ENCODE results near the gene CCDC88B. TPM values are rescaled to one million over a fixed set of nuclear protein-coding genes. Genes with fewer than 3 reads are reported as not detected.
"Not testable (repeated sequence)": the region's sequence is repeated elsewhere in the genome, so short reads cannot be mapped to it uniquely, and the experiment has no call there.

Gene CCDC88B
- total RNA-seq, 2 experiments from 2014 or later: 58.4 to 71.3 TPM

- H3K27ac Mint-ChIP-seq; H3K9me3 Mint-ChIP-seq (ENCODE audit: low read depth); POLR2A ChIA-PET; DNase-seq; ATAC-seq; H3K4me3 Mint-ChIP-seq; intact Hi-C loops (cut with DNase I, micrococcal nuclease); H3K27me3 Mint-ChIP-seq: not testable (repeated sequence)
- Mint-ChIP-seq H3K4me1 (peaks cover 12% of the 10 kb centered on the region), H3K36me3 (ENCODE audit: low read depth) (peaks cover 13% of the 10 kb centered on the region)
- CTCF ChIA-PET: interaction anchor here (2.7 kb wide), 1 partner anchor 22 kb away, joined by 9 read pairs; no protein-coding TSS in a partner anchor
These were observed 16.0 kb upstream of the CCDC88B start for GRCh38 chr11:64323984-64324383.

- H3K27ac Mint-ChIP-seq: no peak overlapping the region
- ChIA-PET POLR2A (no interaction called here), CTCF (interaction anchor here (0.9 to 2.7 kb wide), 2 partner anchors 23 to 53 kb away, joined by 5 to 9 read pairs; no protein-coding TSS in a partner anchor)
- H3K4me3 Mint-ChIP-seq: no peak overlapping the region
- no peak for ATAC-seq
- H3K9me3 Mint-ChIP-seq (ENCODE audit: low read depth): no peaks in the 10 kb centered on the region
- no peaks in the 10 kb centered on the region for H3K27me3 Mint-ChIP-seq
- peaks cover 13% of the 10 kb centered on the region for H3K36me3 Mint-ChIP-seq (ENCODE audit: low read depth)
- intact Hi-C loops (cut with DNase I, micrococcal nuclease): no loop called here
- DNase-seq: no peak
- peaks cover 6% of the 10 kb centered on the region for H3K4me1 Mint-ChIP-seq
These were observed 15.1 kb upstream of the CCDC88B start for GRCh38 chr11:64324692-64325469.

GRCh38 chr11:64327375-64327774, 12.6 kb upstream of the CCDC88B start:
- Mint-ChIP-seq H3K4me3 (no peak overlapping the region), H3K27me3 (no peaks in the 10 kb centered on the region), H3K36me3 (ENCODE audit: low read depth) (no peaks in the 10 kb centered on the region), H3K27ac (no peak overlapping the region), H3K4me1 (peaks cover 9% of the 10 kb centered on the region), H3K9me3 (ENCODE audit: low read depth) (no peaks in the 10 kb centered on the region)
- DNase-seq: no peak
- no peak for ATAC-seq
- ChIA-PET CTCF (interaction anchor here (0.9 kb wide), 1 partner anchor 683 kb away, joined by 4 read pairs; no protein-coding TSS in a partner anchor), POLR2A (no interaction called here)
- intact Hi-C loops (cut with DNase I, micrococcal nuclease): no loop called here

GRCh38 chr11:64327993-64328392, 12.0 kb upstream of the CCDC88B start:
- DNase-seq (no peak), ATAC-seq (no peak)
- Mint-ChIP-seq H3K27ac (no peak overlapping the region), H3K4me1 (peaks cover 9% of the 10 kb centered on the region), H3K27me3 (no peaks in the 10 kb centered on the region), H3K4me3 (no peak overlapping the region), H3K9me3 (ENCODE audit: low read depth) (no peaks in the 10 kb centered on the region), H3K36me3 (ENCODE audit: low read depth) (no peaks in the 10 kb centered on the region)
- ChIA-PET CTCF (no interaction called here), POLR2A (no interaction called here)
- intact Hi-C loops (cut with DNase I, micrococcal nuclease): no loop called here

GRCh38 chr11:64330888-64331287, 9.1 kb upstream of the CCDC88B start:
- H3K9me3 Mint-ChIP-seq (ENCODE audit: low read depth): no peaks in the 10 kb centered on the region
- H3K36me3 Mint-ChIP-seq (ENCODE audit: low read depth): peaks cover 8% of the 10 kb centered on the region
- no peak overlapping the region for H3K4me3 Mint-ChIP-seq
- ATAC-seq (no peak), DNase-seq (no peak)
- H3K4me1 Mint-ChIP-seq: peaks cover 17% of the 10 kb centered on the region
- ChIA-PET POLR2A (interaction anchor here (0.6 to 1.4 kb wide), 2 partner anchors 11 to 13 kb away, joined by 3 to 9 read pairs; partner anchors contain the start of genes PRDX5 and TRMT112), CTCF (interaction anchor here (0.6 to 4.0 kb wide), 5 partner anchors 11 to 126 kb away, joined by 3 to 33 read pairs (median 4); partner anchors contain the start of genes PRDX5 and TRMT112)
- H3K27me3 Mint-ChIP-seq: no peaks in the 10 kb centered on the region
- intact Hi-C loops (cut with DNase I, micrococcal nuclease): loop anchor here in 1 of 2 experiments (1.0 kb wide), 1 partner anchor 13 kb away; the partner anchor contains the start of gene PRDX5
- H3K27ac Mint-ChIP-seq: no peak overlapping the region

- ATAC-seq (peak; percentile 85), DNase-seq (peak; percentile 90)
- Mint-ChIP-seq H3K27ac (peak overlapping the region; percentile 43), H3K4me3 (no peak overlapping the region), H3K9me3 (ENCODE audit: low read depth) (no peaks in the 10 kb centered on the region), H3K36me3 (ENCODE audit: low read depth) (peaks cover 8% of the 10 kb centered on the region), H3K27me3 (no peaks in the 10 kb centered on the region), H3K4me1 (peaks cover 17% of the 10 kb centered on the region)
- CTCF ChIA-PET: interaction anchor here (0.6 to 4.0 kb wide), 9 partner anchors 11 to 127 kb away, joined by 3 to 33 read pairs (median 4); partner anchors contain the start of genes ESRRA, PRDX5 and TRMT112
- intact Hi-C loops (cut with DNase I, micrococcal nuclease): loop anchor here in 1 of 2 experiments (1.0 kb wide), 1 partner anchor 13 kb away; the partner anchor contains the start of gene PRDX5
- POLR2A ChIA-PET: interaction anchor here (0.6 to 1.4 kb wide), 4 partner anchors 10 to 125 kb away, joined by 3 to 9 read pairs (median 5); partner anchors contain the start of genes FERMT3, PRDX5 and TRMT112
These were observed 8.2 kb upstream of the CCDC88B start for GRCh38 chr11:64331569-64332371.

GRCh38 chr11:64333556-64333955, 6.4 kb upstream of the CCDC88B start:
- Mint-ChIP-seq H3K27me3 (no peaks in the 10 kb centered on the region), H3K36me3 (ENCODE audit: low read depth) (peaks cover 14% of the 10 kb centered on the region), H3K27ac (no peak overlapping the region), H3K4me3 (no peak overlapping the region), H3K4me1 (peaks cover 17% of the 10 kb centered on the region), H3K9me3 (ENCODE audit: low read depth) (no peaks in the 10 kb centered on the region)
- ChIA-PET POLR2A (no interaction called here), CTCF (interaction anchor here (4.0 kb wide), 1 partner anchor 16 kb away, joined by 33 read pairs; the partner anchor contains the start of genes PRDX5 and TRMT112)
- DNase-seq (no peak), ATAC-seq (no peak)
- intact Hi-C loops (cut with DNase I, micrococcal nuclease): no loop called here

GRCh38 chr11:64334764-64335735, 5.0 kb upstream of the CCDC88B start:
- intact Hi-C loops (cut with DNase I, micrococcal nuclease): loop anchor here in 1 of 2 experiments (1.0 kb wide), 1 partner anchor 17 kb away; the partner anchor contains the start of gene PRDX5
- H3K27ac Mint-ChIP-seq: no peak overlapping the region
- DNase-seq (peak; percentile 76), ATAC-seq (peak; percentile 71)
- peaks cover 28% of the 10 kb centered on the region for H3K4me1 Mint-ChIP-seq
- POLR2A ChIA-PET: no interaction called here
- H3K4me3 Mint-ChIP-seq: no peak overlapping the region
- H3K36me3 Mint-ChIP-seq (ENCODE audit: low read depth): peaks cover 14% of the 10 kb centered on the region
- no peaks in the 10 kb centered on the region for H3K9me3 Mint-ChIP-seq (ENCODE audit: low read depth)
- CTCF ChIA-PET: interaction anchor here (0.9 kb wide), 1 partner anchor 12 kb away, joined by 3 read pairs; no protein-coding TSS in a partner anchor
- H3K27me3 Mint-ChIP-seq: no peaks in the 10 kb centered on the region

GRCh38 chr11:64337538-64338249, 2.3 kb upstream of the CCDC88B start:
- POLR2A ChIA-PET: interaction anchor here (1.1 kb wide), 1 partner anchor 20 kb away, joined by 3 read pairs; the partner anchor contains the start of gene PRDX5
- Mint-ChIP-seq H3K27ac (peak overlapping the region; percentile 21), H3K9me3 (ENCODE audit: low read depth) (no peaks in the 10 kb centered on the region), H3K27me3 (no peaks in the 10 kb centered on the region), H3K4me3 (no peak overlapping the region), H3K4me1 (peaks cover 36% of the 10 kb centered on the region), H3K36me3 (ENCODE audit: low read depth) (peaks cover 24% of the 10 kb centered on the region)
- ATAC-seq: no peak
- intact Hi-C loops (cut with DNase I, micrococcal nuclease): no loop called here
- no peak for DNase-seq
- CTCF ChIA-PET: interaction anchor here (0.6 to 1.2 kb wide), 5 partner anchors 17 to 1746 kb away, joined by 3 to 4 read pairs (median 4); partner anchors contain the start of genes PRDX5 and TUT1

- ATAC-seq: no peak
- Mint-ChIP-seq H3K27ac (peak overlapping the region; percentile 94), H3K36me3 (ENCODE audit: low read depth) (peaks cover 23% of the 10 kb centered on the region), H3K9me3 (ENCODE audit: low read depth) (no peaks in the 10 kb centered on the region), H3K27me3 (no peaks in the 10 kb centered on the region), H3K4me3 (peak overlapping the region; percentile 91), H3K4me1 (peaks cover 36% of the 10 kb centered on the region)
- POLR2A ChIA-PET: no interaction called here
- intact Hi-C loops (cut with DNase I, micrococcal nuclease): no loop called here
- CTCF ChIA-PET: no interaction called here
- no peak for DNase-seq
These were observed 1.3 kb upstream of the CCDC88B start for GRCh38 chr11:64338716-64339115.
